GM12801 (cell line): ENCODE measurements around the gene TSC22D2.

ENCODE experiments used
- TF ChIP-seq, protein P1 (sequence below): IDR thresholded peaks from one replicate; pipeline ENCODE4 v1.5.1; 2011; ENCODE audit warnings: control low read depth; ENCODE audit not compliant: insufficient read length; ENCODE audit errors: extremely low read depth

The TSC22D2 gene

DNA sequence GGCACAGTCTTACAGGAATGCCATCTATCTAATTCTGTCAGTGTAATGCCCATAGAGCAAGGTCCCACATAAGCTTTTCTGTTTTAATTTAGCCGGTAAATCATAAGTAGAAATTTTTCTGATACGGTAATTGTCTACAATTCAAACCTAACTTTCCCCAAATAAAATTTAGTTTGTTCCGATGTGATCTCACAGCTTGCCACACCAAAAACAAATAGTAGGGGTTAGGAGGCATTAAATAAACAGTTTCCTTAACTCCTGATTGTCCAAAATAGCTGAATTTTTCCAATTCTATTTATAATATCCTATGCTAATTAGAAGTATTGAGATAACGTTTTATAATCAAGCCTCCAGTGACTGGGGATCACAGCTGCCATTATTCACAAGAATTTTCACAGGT lies 53.3 kb downstream of the TSC22D2 start:
- TF ChIP-seq, protein P1, sequence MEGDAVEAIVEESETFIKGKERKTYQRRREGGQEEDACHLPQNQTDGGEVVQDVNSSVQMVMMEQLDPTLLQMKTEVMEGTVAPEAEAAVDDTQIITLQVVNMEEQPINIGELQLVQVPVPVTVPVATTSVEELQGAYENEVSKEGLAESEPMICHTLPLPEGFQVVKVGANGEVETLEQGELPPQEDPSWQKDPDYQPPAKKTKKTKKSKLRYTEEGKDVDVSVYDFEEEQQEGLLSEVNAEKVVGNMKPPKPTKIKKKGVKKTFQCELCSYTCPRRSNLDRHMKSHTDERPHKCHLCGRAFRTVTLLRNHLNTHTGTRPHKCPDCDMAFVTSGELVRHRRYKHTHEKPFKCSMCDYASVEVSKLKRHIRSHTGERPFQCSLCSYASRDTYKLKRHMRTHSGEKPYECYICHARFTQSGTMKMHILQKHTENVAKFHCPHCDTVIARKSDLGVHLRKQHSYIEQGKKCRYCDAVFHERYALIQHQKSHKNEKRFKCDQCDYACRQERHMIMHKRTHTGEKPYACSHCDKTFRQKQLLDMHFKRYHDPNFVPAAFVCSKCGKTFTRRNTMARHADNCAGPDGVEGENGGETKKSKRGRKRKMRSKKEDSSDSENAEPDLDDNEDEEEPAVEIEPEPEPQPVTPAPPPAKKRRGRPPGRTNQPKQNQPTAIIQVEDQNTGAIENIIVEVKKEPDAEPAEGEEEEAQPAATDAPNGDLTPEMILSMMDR = no peak

DNA sequence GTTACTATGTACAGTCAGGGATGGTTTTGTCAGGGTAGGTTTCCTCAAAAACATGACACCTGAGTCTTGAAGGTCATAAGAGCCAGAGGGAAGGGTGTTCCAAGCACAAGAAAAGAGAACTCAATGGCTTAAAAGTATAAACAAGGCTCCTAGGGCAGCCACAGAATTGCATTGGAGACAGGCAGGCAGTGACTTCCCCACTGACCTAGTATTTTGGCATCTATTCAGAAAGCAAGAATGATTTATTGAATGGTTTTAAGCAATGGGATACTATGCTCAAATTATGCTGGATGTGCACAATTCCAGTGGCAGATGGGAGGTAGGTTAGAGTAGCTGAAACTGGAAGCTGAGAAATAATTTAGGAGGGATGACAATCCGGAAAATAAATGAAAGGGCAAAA lies 54.0 kb downstream of the TSC22D2 start:
- TF ChIP-seq, protein P1 = no peak

DNA sequence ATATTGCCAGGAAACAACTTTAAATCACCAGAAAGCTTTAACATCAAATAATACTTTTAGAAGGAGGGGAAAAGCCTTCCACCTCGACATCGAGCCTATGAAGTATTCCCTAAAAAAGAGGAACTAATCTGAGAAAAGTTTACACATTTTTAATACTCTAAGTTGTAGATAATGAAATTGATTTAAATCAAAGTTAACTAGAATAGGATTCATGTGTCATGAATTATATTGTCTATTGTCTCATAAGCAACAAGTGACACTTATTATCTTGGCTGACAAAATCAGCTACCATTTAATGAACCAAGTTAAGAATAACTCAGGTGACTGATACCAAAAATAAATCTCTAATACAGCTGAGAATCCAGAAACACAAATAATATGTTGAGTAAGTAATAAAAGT lies 56.6 kb downstream of the TSC22D2 start:
- TF ChIP-seq, protein P1 = no peak

DNA sequence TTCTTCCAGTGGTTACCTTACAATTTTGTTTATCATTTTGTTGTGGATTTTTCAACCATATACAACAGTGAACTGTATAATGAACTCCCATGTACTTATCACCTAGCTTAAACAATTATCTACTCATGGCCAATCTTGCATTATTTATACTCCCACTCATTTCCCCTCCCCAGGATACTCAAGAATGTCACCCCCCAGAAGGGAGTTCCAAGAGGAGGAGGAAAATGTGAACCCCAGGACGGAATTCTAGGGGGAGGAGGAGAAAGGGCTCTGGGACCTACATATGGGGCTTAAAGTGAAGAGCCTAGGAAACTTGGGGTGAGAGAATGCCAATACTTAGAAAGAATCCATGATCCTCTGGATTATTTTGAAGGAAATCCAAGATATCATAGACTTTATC lies 59.3 kb downstream of the TSC22D2 start:
- TF ChIP-seq, protein P1 = no peak

DNA sequence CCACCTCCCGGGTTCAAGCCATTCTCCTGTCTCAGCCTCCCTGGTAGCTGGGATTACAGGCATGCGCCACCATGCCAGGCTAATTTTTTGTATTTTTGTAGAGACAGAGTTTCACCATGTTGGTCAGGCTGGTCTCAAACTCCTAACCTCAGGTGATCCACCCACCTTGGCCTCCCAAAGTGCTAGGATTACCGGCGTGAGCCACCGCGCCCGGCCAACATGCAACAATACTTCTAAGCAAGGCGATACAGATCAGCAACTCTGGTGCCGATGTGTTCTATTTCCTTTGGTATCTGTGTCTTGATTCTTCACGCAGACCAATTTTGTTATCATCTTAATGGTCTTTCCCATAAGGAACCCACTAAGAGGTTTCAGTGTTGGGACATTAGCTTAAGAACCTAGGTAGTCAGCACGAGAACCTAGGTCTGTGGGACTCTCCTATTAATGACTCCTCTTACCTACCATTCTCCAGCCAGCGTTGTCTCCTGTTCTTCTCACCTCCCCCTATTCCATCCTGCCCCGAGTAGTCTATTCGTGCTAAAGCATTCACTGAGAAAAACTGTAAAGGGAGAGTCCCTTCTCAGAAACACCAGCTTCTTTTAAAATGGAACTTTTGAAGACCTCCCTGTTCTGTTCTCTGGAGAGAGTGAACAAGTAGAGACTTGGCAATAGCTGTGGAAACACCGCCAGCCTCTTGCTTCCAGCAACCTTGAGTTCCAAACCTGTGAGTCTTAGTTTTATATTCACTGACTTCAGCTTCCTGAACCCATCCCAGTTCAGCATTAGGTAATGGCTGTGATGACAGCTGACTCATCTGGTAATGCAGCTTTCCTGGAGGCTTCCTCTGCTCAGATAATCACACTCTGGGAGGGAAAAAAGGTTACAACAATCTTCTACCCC lies 61.2 kb downstream of the TSC22D2 start:
- TF ChIP-seq, protein P1 = no peak

DNA sequence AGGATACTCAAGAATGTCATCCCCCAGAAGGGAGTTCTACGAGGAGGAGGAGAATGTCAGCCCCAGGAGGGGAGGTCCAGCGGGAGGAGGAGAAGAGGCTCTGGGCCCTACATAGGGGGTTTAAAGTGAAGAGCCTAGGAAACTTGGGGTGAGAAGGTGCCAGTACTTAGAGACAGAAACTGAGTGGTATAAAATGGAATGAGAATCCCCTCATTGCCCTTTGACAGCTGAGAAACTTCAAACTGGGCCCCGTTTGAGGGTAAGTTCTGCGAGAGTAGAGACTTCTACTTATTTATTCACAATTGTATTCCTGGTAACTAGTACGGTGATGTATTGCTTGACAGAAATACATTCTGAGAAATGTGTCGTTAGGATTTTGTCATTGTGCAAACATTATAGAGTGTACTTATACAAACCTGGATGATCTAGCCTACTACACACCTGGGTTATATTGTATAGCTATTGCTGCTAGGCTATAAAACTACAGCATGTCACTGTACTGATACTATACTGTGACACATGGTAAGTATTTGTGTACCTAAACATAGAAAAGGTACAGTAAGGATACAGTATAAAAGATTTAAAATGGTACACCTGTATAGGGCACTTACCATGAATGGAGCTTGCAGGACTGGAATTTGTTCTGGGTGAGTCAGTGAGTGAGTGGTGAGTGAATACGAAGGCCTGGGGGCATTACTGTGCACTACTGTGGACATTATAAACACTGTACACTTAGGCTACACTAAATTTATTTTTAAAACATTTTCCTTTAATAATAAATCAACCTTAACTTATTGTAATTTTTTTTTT lies 62.0 kb downstream of the TSC22D2 start:
- TF ChIP-seq, protein P1 = no peak

DNA sequence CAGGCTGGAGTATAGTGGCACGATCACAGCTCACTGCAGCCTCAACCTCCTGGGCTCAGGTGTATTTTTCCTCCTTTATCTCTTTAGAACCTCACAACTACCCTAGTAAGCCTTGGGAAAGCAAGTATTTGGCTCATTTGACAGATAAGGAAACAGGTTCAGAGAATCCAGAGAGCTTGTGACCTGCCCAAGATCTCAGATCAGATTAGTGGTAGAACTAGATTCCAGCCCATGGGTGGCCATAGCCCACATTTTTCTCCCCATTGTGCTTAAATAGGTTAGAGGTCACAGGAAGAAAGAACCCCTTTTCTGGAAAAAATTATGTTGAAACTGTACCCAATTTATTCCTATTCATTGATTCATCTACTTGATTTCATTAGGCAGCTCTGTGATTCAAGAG lies 64.3 kb downstream of the TSC22D2 start:
- TF ChIP-seq, protein P1 = no peak
